Activated naive CD8-positive, alpha-beta T cell treated with anti-CD3 and anti-CD28 coated beads, Interleukin-2, amount 10 ng/mL, durations not matched to agents 7 days and 5 days (primary cell): ENCODE results near the gene RASAL3. TPM values are rescaled to one million over a fixed set of nuclear protein-coding genes. Genes with fewer than 3 reads are reported as not detected.
A peak's percentile ranks its signal among the peaks of the same experiment; 100 is the strongest.

Source experiments
- ATAC-seq: fragments of 150-1000 bp; cut with Tn5 transposase; one replicate; pipeline ENCODE4 v1.10.0; 2021; ENCODE audit warnings: low read depth, moderate library complexity
- POLR2A ChIA-PET: fragments of 350-600 bp; sonication (Branson Sonifier 250); formaldehyde crosslinking; loops from one replicate; lab custom pipeline; 2021; ENCODE audit warnings: antibody characterized with exemption; lab: Charles Lee
- DNase-seq: peaks from one replicate; pipeline ENCODE4 v3.0.0; 2021
- H3K27ac Mint-ChIP-seq: one replicate; pipeline ENCODE4 v1.8.0; 2022; ENCODE audit warnings: mild to moderate bottlenecking, mixed read lengths
- H3K27me3 Mint-ChIP-seq: one replicate; pipeline ENCODE4 v1.8.0; 2022; ENCODE audit warnings: mild to moderate bottlenecking, moderate library complexity, mixed read lengths
- H3K36me3 Mint-ChIP-seq: one replicate; pipeline ENCODE4 v1.8.0; 2021; ENCODE audit warnings: mild to moderate bottlenecking, mixed read lengths
- H3K4me1 Mint-ChIP-seq: one replicate; pipeline ENCODE4 v1.8.0; 2021; ENCODE audit warnings: mixed read lengths
- H3K4me3 Mint-ChIP-seq: one replicate; pipeline ENCODE4 v1.8.0; 2022; ENCODE audit warnings: mild to moderate bottlenecking, moderate library complexity, mixed read lengths
- H3K9me3 Mint-ChIP-seq: one replicate; pipeline ENCODE4 v1.8.0; 2021; ENCODE audit warnings: mixed read lengths
- total RNA-seq, 2 experiments: library from RNA; stranded (reverse); gene quantifications; one replicate each; pipeline ENCODE4 v1.2.3, GENCODE V29; 2021

The RASAL3 gene
- 100 to 1,000 TPM; 168 to 172 TPM for total RNA-seq

- DNase-seq (peak; percentile 73), ATAC-seq (peak; percentile 55)
- Mint-ChIP-seq H3K27me3 (peaks cover 5% of the 10 kb centered on the region), H3K9me3 (no peaks in the 10 kb centered on the region), H3K27ac (peak within 1 kb of the TSS; percentile 95), H3K4me1 (peaks cover 59% of the 10 kb centered on the region), H3K4me3 (peak within 1 kb of the TSS; percentile 86), H3K36me3 (peaks cover 17% of the 10 kb centered on the region)
- POLR2A ChIA-PET: interaction anchor here (0.5 to 3.8 kb wide), 18 partner anchors 10 to 1954 kb away, joined by 3 to 30 read pairs (median 8); partner anchors contain the start of genes AKAP8 and AKAP8L
Measured at GRCh38 chr19:15464394-15465385, at the start of gene RASAL3. RASAL3 (minus strand) TSS chr19:15464544; CDS start chr19:15464358, 186 bp downstream.

GRCh38 chr19:15511671-15512424 is 47.5 kb upstream of the RASAL3 start:
- no peak for ATAC-seq
- no peak for DNase-seq
- Mint-ChIP-seq H3K4me1 (peaks cover 32% of the 10 kb centered on the region), H3K36me3 (peaks cover 16% of the 10 kb centered on the region), H3K27ac (no peak overlapping the region), H3K4me3 (no peak overlapping the region), H3K9me3 (peaks cover 6% of the 10 kb centered on the region), H3K27me3 (peaks cover 23% of the 10 kb centered on the region)
- POLR2A ChIA-PET: interaction anchor here (0.8 kb wide), 1 partner anchor 32 kb away, joined by 3 read pairs; the partner anchor contains the start of gene PGLYRP2

GRCh38 chr19:15508035-15508710 is 43.8 kb upstream of the RASAL3 start, which contains the start of gene CYP4F22:
CYP4F22 (plus strand) TSS chr19:15508525; CDS start chr19:15525337, 16,812 bp downstream.
- DNase-seq (peak; percentile 53), ATAC-seq (peak; percentile 65)
- Mint-ChIP-seq H3K27ac (peak within 1 kb of the TSS; percentile 19), H3K9me3 (no peaks in the 10 kb centered on the region), H3K4me1 (peaks cover 23% of the 10 kb centered on the region), H3K27me3 (peaks cover 28% of the 10 kb centered on the region), H3K4me3 (peak within 1 kb of the TSS; percentile 88), H3K36me3 (peaks cover 1% of the 10 kb centered on the region)
- POLR2A ChIA-PET: no interaction called here

- H3K4me3 Mint-ChIP-seq: peak overlapping the region; percentile 88
Measured at GRCh38 chr19:15507068-15508034, 43.0 kb upstream of the RASAL3 start.

GRCh38 chr19:15506074-15506571 is 41.8 kb upstream of the RASAL3 start:
- H3K36me3 Mint-ChIP-seq: no peaks in the 10 kb centered on the region
- no peaks in the 10 kb centered on the region for H3K9me3 Mint-ChIP-seq
- POLR2A ChIA-PET: interaction anchor here (0.5 to 1.7 kb wide), 3 partner anchors 9 to 331 kb away, joined by 3 to 11 read pairs (median 4); no protein-coding TSS in a partner anchor
- DNase-seq (no peak), ATAC-seq (no peak)
- H3K27ac Mint-ChIP-seq: no peak overlapping the region
- no peak overlapping the region for H3K4me3 Mint-ChIP-seq
- peaks cover 23% of the 10 kb centered on the region for H3K4me1 Mint-ChIP-seq
- H3K27me3 Mint-ChIP-seq: peaks cover 28% of the 10 kb centered on the region

More at GRCh38 chr19:15507068-15508034, 43.0 kb upstream of the RASAL3 start:
- POLR2A ChIA-PET: interaction anchor here (0.9 to 1.7 kb wide), 2 partner anchors 7 to 88 kb away, joined by 4 read pairs; partner anchors contain the start of gene AKAP8L
- H3K4me1 Mint-ChIP-seq: peaks cover 23% of the 10 kb centered on the region
- H3K27me3 Mint-ChIP-seq: peaks cover 28% of the 10 kb centered on the region
- H3K9me3 Mint-ChIP-seq: no peaks in the 10 kb centered on the region
- DNase-seq: no peak
- no peak overlapping the region for H3K27ac Mint-ChIP-seq
- ATAC-seq: no peak
- no peaks in the 10 kb centered on the region for H3K36me3 Mint-ChIP-seq

GRCh38 chr19:15502264-15502663 is 37.9 kb upstream of the RASAL3 start:
- POLR2A ChIA-PET: no interaction called here
- Mint-ChIP-seq H3K27ac (no peak overlapping the region), H3K4me3 (no peak overlapping the region), H3K4me1 (peaks cover 7% of the 10 kb centered on the region), H3K36me3 (no peaks in the 10 kb centered on the region), H3K9me3 (no peaks in the 10 kb centered on the region), H3K27me3 (peaks cover 11% of the 10 kb centered on the region)
- DNase-seq (no peak), ATAC-seq (no peak)

- POLR2A ChIA-PET: no interaction called here
- Mint-ChIP-seq H3K9me3 (no peaks in the 10 kb centered on the region), H3K27me3 (peaks cover 8% of the 10 kb centered on the region), H3K27ac (no peak overlapping the region), H3K4me1 (peaks cover 6% of the 10 kb centered on the region), H3K36me3 (no peaks in the 10 kb centered on the region), H3K4me3 (no peak overlapping the region)
- DNase-seq: no peak
- ATAC-seq: no peak
Measured at GRCh38 chr19:15501596-15501995, 37.3 kb upstream of the RASAL3 start.

- Mint-ChIP-seq H3K4me3 (no peak overlapping the region), H3K9me3 (no peaks in the 10 kb centered on the region), H3K27me3 (peaks cover 3% of the 10 kb centered on the region), H3K4me1 (peaks cover 2% of the 10 kb centered on the region), H3K27ac (no peak overlapping the region), H3K36me3 (no peaks in the 10 kb centered on the region)
- DNase-seq (no peak), ATAC-seq (no peak)
- POLR2A ChIA-PET: no interaction called here
Measured at GRCh38 chr19:15498910-15499309, 34.6 kb upstream of the RASAL3 start.

GRCh38 chr19:15498156-15498858 is 34.0 kb upstream of the RASAL3 start:
- Mint-ChIP-seq H3K4me3 (no peak overlapping the region), H3K9me3 (no peaks in the 10 kb centered on the region), H3K4me1 (peaks cover 2% of the 10 kb centered on the region), H3K27ac (no peak overlapping the region), H3K36me3 (no peaks in the 10 kb centered on the region), H3K27me3 (peaks cover 3% of the 10 kb centered on the region)
- POLR2A ChIA-PET: no interaction called here
- ATAC-seq: no peak
- DNase-seq: no peak

- peaks cover 1% of the 10 kb centered on the region for H3K36me3 Mint-ChIP-seq
- POLR2A ChIA-PET: no interaction called here
- DNase-seq: no peak
- peaks cover 5% of the 10 kb centered on the region for H3K27me3 Mint-ChIP-seq
- no peaks in the 10 kb centered on the region for H3K9me3 Mint-ChIP-seq
- H3K27ac Mint-ChIP-seq: no peak overlapping the region
- ATAC-seq: no peak
- H3K4me1 Mint-ChIP-seq: peaks cover 2% of the 10 kb centered on the region
- no peak overlapping the region for H3K4me3 Mint-ChIP-seq
Measured at GRCh38 chr19:15495151-15495550, 30.8 kb upstream of the RASAL3 start.

- DNase-seq (no peak), ATAC-seq (no peak)
- no peak overlapping the region for H3K27ac Mint-ChIP-seq
- peaks cover 5% of the 10 kb centered on the region for H3K27me3 Mint-ChIP-seq
- peaks cover 4% of the 10 kb centered on the region for H3K4me1 Mint-ChIP-seq
- peaks cover 5% of the 10 kb centered on the region for H3K9me3 Mint-ChIP-seq
- POLR2A ChIA-PET: no interaction called here
- no peak overlapping the region for H3K4me3 Mint-ChIP-seq
- H3K36me3 Mint-ChIP-seq: peaks cover 1% of the 10 kb centered on the region
Measured at GRCh38 chr19:15488489-15489226, 24.3 kb upstream of the RASAL3 start.
